ENCODE measurements around the gene CDS1.

Gene CDS1

GRCh38 chr4:84631573-84631972, 48.6 kb downstream of the CDS1 start:
- peak; percentile 22 to 23 for DNase-seq (ENCODE audit: low read depth in 2 of 2)
- no peak for TF ChIP-seq CTCF (IDR thresholded peaks at IDR 0.05; ENCODE audit: low read depth, low read length)
- no peak overlapping the region for H3K4me3 ChIP-seq (replicated peaks in 1 of 2; ENCODE audit: low read depth in 2 of 2, low read length in 2 of 2)

DNA sequence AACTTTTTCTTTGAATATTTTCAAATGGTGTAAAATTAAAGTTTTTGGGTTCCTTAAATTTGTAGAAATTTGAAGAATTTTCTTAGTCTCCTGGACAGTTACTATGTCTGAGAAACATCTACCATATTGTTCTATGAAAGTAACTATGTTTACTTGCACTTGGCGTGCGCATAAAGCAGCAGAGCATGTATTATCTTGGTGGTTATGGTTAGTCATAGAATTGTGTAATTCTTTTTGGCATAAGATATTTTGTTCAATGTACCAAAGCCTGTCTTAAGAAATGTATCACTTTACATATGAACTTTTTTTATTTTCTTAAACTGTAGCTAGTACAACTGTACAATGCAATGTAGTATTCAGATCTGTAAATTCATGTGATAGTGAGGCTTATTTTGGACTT, 49.2 kb downstream of the CDS1 start:
- no peak for TF ChIP-seq CTCF (IDR thresholded peaks at IDR 0.05; ENCODE audit: low read depth, low read length)
- DNase-seq (ENCODE audit: low read depth in 2 of 2): peak; percentile 91
- no peak overlapping the region for H3K4me3 ChIP-seq (replicated peaks in 1 of 2; ENCODE audit: low read depth in 2 of 2, low read length in 2 of 2)

GRCh38 chr4:84634961-84635360, 52.0 kb downstream of the CDS1 start:
- no peak overlapping the region for H3K4me3 ChIP-seq (replicated peaks in 1 of 2; ENCODE audit: low read depth in 2 of 2, low read length in 2 of 2)
- peak in 1 of 2 donors; percentile 5 for DNase-seq (ENCODE audit: low read depth in 2 of 2)
- no peak for TF ChIP-seq CTCF (IDR thresholded peaks at IDR 0.05; ENCODE audit: low read depth, low read length)

- no peak for DNase-seq (ENCODE audit: low read depth in 2 of 2)
- no peak overlapping the region for H3K4me3 ChIP-seq (replicated peaks in 1 of 2; ENCODE audit: low read depth in 2 of 2, low read length in 2 of 2)
- no peak for TF ChIP-seq CTCF (IDR thresholded peaks at IDR 0.05; ENCODE audit: low read depth, low read length)
These were observed 55.2 kb downstream of the CDS1 start for GRCh38 chr4:84638092-84638491.

GRCh38 chr4:84639145-84639544, 56.2 kb downstream of the CDS1 start:
- TF ChIP-seq CTCF (IDR thresholded peaks at IDR 0.05; ENCODE audit: low read depth, low read length): no peak

DNA sequence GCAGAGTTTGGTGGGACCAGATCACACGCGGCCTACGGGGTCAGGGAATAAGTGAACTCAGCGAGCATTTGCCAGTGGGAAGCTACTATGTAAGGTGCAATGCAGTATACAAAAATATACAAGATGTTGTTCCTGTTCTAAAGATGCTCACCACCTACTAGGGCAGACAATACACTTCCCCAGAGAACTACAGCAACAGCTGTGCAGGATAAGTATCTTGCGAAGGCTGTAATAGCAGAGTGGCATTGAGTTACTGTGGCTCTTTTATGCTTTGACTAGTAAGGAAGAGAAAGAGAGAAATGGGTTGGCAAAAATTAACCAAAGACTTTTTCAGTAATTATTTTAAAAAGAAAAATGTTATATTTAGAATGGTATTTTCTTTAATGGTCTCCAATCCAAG, 61.2 kb downstream of the CDS1 start:
- DNase-seq (ENCODE audit: low read depth in 2 of 2): no peak
- TF ChIP-seq CTCF (IDR thresholded peaks at IDR 0.05; ENCODE audit: low read depth, low read length): no peak
- no peak overlapping the region for H3K4me3 ChIP-seq (replicated peaks in 1 of 2; ENCODE audit: low read depth in 2 of 2, low read length in 2 of 2)

More at GRCh38 chr4:84639145-84639544, 56.2 kb downstream of the CDS1 start:
- DNase-seq (ENCODE audit: low read depth in 2 of 2): no peak
- no peak overlapping the region for H3K4me3 ChIP-seq (replicated peaks in 1 of 2; ENCODE audit: low read depth in 2 of 2, low read length in 2 of 2)

GRCh38 chr4:84647312-84647884, 64.5 kb downstream of the CDS1 start:
- peak; percentile 28 to 31 for DNase-seq (ENCODE audit: low read depth in 2 of 2)
- no peak overlapping the region for H3K4me3 ChIP-seq (replicated peaks in 1 of 2; ENCODE audit: low read depth in 2 of 2, low read length in 2 of 2)
- no peak for TF ChIP-seq CTCF (IDR thresholded peaks at IDR 0.05; ENCODE audit: low read depth, low read length)

Measured in cardiac fibroblast (primary cell).